Measurements from ENCODE around the gene PIEZO2.
A peak's percentile ranks its signal among the peaks of the same experiment; 100 is the strongest.

The PIEZO2 gene

DNA sequence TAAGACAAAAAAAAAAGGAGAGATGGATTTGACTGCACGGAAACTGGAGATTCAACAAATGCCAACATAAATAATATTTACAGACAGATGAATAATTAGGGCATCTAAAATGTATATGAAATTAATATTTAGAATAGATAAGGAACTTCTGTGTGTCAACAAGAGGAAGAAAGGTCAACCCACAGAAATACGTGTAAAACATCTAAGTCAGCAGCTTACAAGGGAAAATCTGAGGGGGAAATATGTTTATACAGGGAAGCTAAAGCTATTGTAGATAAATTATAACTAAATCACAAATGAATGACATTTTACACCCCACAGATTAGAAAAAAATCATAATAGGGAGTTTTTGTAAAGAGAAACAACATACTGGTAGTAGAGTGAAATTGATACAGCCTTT lies 159.9 kb downstream of the PIEZO2 start:
- Histone ChIP-seq H3K4me3 (ENCODE audit: low read depth, low read length) (no peak overlapping the region), H3K27me3 (no peaks in the 10 kb centered on the region), H3K36me3 (no peaks in the 10 kb centered on the region), H3K9me3 (no peaks in the 10 kb centered on the region), H3K4me1 (no peaks in the 10 kb centered on the region)
- TF ChIP-seq, protein P1, sequence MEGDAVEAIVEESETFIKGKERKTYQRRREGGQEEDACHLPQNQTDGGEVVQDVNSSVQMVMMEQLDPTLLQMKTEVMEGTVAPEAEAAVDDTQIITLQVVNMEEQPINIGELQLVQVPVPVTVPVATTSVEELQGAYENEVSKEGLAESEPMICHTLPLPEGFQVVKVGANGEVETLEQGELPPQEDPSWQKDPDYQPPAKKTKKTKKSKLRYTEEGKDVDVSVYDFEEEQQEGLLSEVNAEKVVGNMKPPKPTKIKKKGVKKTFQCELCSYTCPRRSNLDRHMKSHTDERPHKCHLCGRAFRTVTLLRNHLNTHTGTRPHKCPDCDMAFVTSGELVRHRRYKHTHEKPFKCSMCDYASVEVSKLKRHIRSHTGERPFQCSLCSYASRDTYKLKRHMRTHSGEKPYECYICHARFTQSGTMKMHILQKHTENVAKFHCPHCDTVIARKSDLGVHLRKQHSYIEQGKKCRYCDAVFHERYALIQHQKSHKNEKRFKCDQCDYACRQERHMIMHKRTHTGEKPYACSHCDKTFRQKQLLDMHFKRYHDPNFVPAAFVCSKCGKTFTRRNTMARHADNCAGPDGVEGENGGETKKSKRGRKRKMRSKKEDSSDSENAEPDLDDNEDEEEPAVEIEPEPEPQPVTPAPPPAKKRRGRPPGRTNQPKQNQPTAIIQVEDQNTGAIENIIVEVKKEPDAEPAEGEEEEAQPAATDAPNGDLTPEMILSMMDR (IDR thresholded peaks at IDR 0.05; ENCODE audit: low read depth, low read length), result no peak
- no peak for DNase-seq

DNA sequence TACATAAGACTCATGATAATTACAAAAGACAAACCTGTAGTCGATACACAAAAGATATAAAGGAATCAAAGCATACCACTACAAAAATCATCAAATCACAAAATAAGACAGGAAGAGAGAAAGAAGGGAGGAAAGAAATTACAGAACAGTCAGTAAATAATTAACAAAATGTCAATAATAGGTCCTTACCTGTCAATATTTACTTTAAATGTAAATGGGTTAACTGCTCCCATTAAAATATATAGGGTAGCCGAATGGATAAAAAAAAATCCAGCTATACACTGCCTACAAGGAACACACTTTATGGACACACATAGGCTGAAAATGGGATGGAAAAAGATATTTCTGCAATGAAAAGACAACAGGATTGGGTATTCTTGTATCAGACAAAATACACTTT lies 163.7 kb downstream of the PIEZO2 start:
- no peaks in the 10 kb centered on the region for H3K9me3 ChIP-seq
- H3K27me3 ChIP-seq, result no peaks in the 10 kb centered on the region
- TF ChIP-seq, protein P1 (IDR thresholded peaks at IDR 0.05; ENCODE audit: low read depth, low read length), result no peak
- H3K36me3 ChIP-seq, result no peaks in the 10 kb centered on the region
- H3K4me3 ChIP-seq (ENCODE audit: low read depth, low read length), result no peak overlapping the region
- DNase-seq, result no peak
- no peaks in the 10 kb centered on the region for H3K4me1 ChIP-seq

DNA sequence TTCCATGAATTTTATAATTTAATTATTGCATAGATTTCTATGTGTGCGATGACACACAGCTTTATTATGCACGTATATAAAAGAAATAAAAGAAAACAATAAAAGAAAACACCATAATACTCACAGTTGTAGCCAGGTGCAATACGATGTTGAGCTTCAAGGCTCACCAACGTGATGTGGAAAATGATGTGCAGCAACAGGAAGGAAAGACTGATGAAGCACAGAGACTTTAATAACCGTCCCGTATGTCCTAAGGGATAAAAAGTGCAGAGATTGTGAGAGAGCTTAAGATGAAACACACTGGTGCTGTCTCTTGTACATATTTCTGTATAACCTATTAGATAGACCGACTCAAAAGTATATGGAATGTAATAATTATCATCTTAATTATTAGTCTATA lies 170.0 kb downstream of the PIEZO2 start:
- H3K4me1 ChIP-seq, result no peaks in the 10 kb centered on the region
- no peaks in the 10 kb centered on the region for H3K36me3 ChIP-seq
- DNase-seq, result no peak
- H3K27me3 ChIP-seq, result no peaks in the 10 kb centered on the region
- H3K9me3 ChIP-seq, result no peaks in the 10 kb centered on the region
- no peak overlapping the region for H3K4me3 ChIP-seq (ENCODE audit: low read depth, low read length)
- TF ChIP-seq, protein P1 (IDR thresholded peaks at IDR 0.05; ENCODE audit: low read depth, low read length), result no peak

DNA sequence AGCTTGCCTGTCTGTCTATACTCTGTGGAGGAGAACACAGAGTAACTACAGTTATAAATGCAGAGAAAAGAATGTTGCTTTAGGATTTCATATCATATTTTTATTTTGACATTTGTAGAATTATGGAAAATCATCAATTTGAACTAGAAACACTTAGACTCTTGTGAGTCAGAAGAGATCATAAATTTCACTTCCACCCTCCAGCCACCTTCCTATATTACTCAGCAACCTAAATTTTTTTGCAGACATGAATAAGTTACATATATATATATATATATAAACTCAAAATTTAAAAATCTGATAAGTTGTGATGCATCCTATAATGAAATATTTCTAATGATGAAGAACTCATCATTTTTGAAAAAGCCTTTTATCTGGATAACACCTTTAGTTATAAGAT lies 172.3 kb downstream of the PIEZO2 start:
- DNase-seq, result no peak
- Histone ChIP-seq H3K36me3 (no peaks in the 10 kb centered on the region), H3K4me3 (ENCODE audit: low read depth, low read length) (no peak overlapping the region), H3K27me3 (no peaks in the 10 kb centered on the region), H3K9me3 (no peaks in the 10 kb centered on the region), H3K4me1 (no peaks in the 10 kb centered on the region)
- TF ChIP-seq, protein P1 (IDR thresholded peaks at IDR 0.05; ENCODE audit: low read depth, low read length), result no peak

DNA sequence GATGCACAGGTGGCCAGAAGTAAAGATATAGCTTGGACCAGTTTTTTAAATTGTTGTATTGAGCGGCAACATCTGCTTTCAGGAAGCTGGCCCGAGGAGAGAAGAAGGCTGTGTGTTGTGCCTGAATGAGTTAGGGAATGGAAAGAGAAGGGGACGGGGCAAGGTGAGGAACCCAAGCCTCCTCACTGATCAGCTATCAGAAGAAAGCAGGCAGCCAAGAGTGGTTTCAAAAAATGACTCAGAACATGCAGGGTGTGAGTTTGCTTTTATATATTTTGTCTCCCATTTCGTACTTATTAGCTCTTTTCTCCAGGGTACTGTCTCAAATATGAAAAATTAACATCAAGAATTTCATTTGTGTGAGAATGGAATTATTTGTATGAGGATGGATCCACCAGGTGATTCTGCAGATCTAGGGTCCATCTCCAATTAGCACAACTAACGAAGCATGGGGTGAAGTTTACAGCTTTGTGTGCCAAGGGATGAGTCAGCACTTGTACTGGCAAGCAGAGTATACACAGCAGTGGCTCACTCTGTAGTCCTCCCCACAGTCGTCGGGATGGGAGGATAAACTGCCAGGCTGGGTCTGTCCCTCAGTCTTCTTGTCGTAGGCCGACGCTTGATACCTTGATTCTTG lies 175.7 kb downstream of the PIEZO2 start:
- DNase-seq, result no peak
- no peaks in the 10 kb centered on the region for H3K27me3 ChIP-seq
- TF ChIP-seq, protein P1 (IDR thresholded peaks at IDR 0.05; ENCODE audit: low read depth, low read length), result no peak
- no peaks in the 10 kb centered on the region for H3K9me3 ChIP-seq
- H3K4me1 ChIP-seq, result peaks cover 6% of the 10 kb centered on the region
- H3K36me3 ChIP-seq, result no peaks in the 10 kb centered on the region
- no peak overlapping the region for H3K4me3 ChIP-seq (ENCODE audit: low read depth, low read length)

DNA sequence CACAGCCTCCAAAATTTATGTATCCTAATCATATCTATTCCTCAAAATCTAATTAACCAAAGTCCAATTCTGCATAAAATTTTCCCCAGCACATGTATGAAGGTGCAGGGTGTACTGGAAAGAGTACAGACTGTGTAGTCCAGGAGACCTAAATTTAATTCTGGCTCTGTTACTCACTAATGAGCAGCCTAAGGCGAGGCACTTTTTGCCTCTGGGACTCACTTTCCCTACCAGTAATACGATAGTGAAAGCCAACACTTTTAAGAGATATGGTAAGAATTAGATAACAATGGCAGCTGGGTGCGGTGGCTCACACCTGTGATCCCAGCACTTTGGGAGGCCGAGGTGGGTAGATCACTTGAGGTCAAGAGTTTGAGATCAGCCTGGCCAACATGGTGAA lies 177.7 kb downstream of the PIEZO2 start:
- TF ChIP-seq, protein P1 (IDR thresholded peaks at IDR 0.05; ENCODE audit: low read depth, low read length), result no peak
- Histone ChIP-seq H3K4me1 (peaks cover 6% of the 10 kb centered on the region), H3K27me3 (no peaks in the 10 kb centered on the region), H3K36me3 (no peaks in the 10 kb centered on the region), H3K4me3 (ENCODE audit: low read depth, low read length) (no peak overlapping the region), H3K9me3 (no peaks in the 10 kb centered on the region)
- DNase-seq, result peak; percentile 56
